ENCODE results near the gene PAOX. TPM values are rescaled to one million over a fixed set of nuclear protein-coding genes. Genes with fewer than 3 reads are reported as not detected.
"Not testable (repeated sequence)": the region's sequence is repeated elsewhere in the genome, so short reads cannot be mapped to it uniquely, and the experiment has no call there.

The PAOX gene
- total RNA-seq, 3 donors from 2014 or later, result 7.5 to 9.3 (median 8.3) TPM

DNA sequence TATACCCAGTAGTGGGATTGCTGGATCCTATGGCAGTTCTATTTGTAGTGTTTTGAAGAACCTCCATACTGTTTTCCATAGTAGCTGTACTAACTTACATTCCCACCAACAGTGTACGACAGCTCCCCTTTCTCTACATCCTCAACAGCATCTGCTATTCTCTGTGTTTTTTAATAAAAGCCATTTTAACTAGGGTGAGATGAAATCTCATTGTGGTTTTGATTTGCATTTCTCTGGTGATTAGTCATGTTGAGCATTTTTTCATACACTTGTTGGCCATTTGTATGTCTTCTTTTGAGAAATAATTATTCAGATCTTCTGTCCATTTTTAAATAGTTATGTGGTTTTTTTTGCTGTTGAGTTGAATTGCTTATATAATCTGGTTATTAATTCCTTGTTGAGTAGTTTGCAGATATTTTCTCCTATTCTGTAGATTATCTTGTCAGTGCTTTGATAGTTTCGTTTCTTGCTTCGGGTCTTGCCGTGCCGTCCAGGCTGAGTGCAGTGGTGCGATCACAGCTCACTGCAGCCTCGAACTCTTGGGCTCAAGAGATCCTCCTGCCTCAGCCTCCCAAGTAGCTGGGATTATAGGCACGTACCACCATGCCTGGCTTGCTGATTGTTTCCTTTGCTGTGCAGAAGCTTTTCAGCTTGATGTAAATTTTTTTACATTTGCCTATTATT lies 26.9 kb downstream of the PAOX start:
- TF ChIP-seq CTCF (IDR thresholded peaks at IDR 0.05), result no peak
- no peaks in the 10 kb centered on the region for H3K4me1 ChIP-seq (ENCODE audit: low read depth)
- H3K4me3 ChIP-seq, result no peak overlapping the region
- intact Hi-C loops (cut with DNase I, micrococcal nuclease), result no loop called here
- DNase-seq, result no peak
- H3K9me3 ChIP-seq, result peaks cover 3% of the 10 kb centered on the region
- no peaks in the 10 kb centered on the region for H3K36me3 ChIP-seq (ENCODE audit: low read depth)
- no peak for ATAC-seq

- ATAC-seq, result no peak
Observed at GRCh38 chr10:133411523-133412380, 32.7 kb downstream of the PAOX start.

GRCh38 chr10:133412381-133412711 lies 33.3 kb downstream of the PAOX start:
- Histone ChIP-seq H3K4me3 (no peak overlapping the region), H3K9me3 (peaks cover 20% of the 10 kb centered on the region), H3K4me1 (ENCODE audit: low read depth) (no peaks in the 10 kb centered on the region), H3K36me3 (ENCODE audit: low read depth) (no peaks in the 10 kb centered on the region)
- no peak for DNase-seq
- no peak for TF ChIP-seq CTCF (IDR thresholded peaks at IDR 0.05)
- intact Hi-C loops (cut with DNase I, micrococcal nuclease), result no loop called here
- no peak for ATAC-seq

More at GRCh38 chr10:133411523-133412380, 32.7 kb downstream of the PAOX start:
- no peaks in the 10 kb centered on the region for H3K36me3 ChIP-seq (ENCODE audit: low read depth)
- H3K9me3 ChIP-seq, result peaks cover 20% of the 10 kb centered on the region
- H3K4me1 ChIP-seq (ENCODE audit: low read depth), result no peaks in the 10 kb centered on the region
- no peak for DNase-seq
- H3K4me3 ChIP-seq, result no peak overlapping the region
- TF ChIP-seq CTCF (IDR thresholded peaks at IDR 0.05), result no peak
- intact Hi-C loops (cut with DNase I, micrococcal nuclease), result no loop called here

- H3K4me1 ChIP-seq (ENCODE audit: low read depth); H3K36me3 ChIP-seq (ENCODE audit: low read depth); H3K4me3 ChIP-seq; ATAC-seq; intact Hi-C loops (cut with DNase I, micrococcal nuclease); DNase-seq: not testable (repeated sequence)
- peaks cover 20% of the 10 kb centered on the region for H3K9me3 ChIP-seq
Observed at GRCh38 chr10:133414401-133414800, 35.3 kb downstream of the PAOX start.

DNA sequence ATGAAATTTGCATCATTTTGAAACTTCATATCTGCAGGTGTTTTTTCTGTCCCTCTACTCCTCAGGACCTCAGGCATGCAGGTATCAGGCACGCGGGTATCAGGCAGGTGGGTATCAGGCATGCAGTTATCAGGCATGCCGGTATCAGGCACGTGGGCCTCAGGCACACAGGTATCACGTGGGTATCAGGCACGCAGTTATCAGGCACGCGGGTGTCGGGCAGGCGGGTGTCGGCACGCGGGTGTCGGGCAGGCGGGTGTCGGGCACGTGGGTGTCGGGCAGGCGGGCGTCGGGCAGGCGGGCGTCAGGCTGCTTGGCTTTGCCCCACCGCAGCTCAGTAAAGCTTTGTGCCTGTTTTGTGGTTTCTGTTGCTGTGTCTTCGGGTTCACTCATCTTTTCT lies 36.7 kb downstream of the PAOX start:
- TF ChIP-seq CTCF (IDR thresholded peaks at IDR 0.05), result no peak
- no peaks in the 10 kb centered on the region for H3K36me3 ChIP-seq (ENCODE audit: low read depth)

GRCh38 chr10:133418289-133418993 lies 39.4 kb downstream of the PAOX start:
- intact Hi-C loops (cut with DNase I, micrococcal nuclease), result no loop called here
- Histone ChIP-seq H3K4me1 (ENCODE audit: low read depth) (no peaks in the 10 kb centered on the region), H3K4me3 (no peak overlapping the region), H3K9me3 (no peaks in the 10 kb centered on the region), H3K36me3 (ENCODE audit: low read depth) (no peaks in the 10 kb centered on the region)
- DNase-seq, result no peak
- TF ChIP-seq CTCF (IDR thresholded peaks at IDR 0.05), result no peak
- no peak for ATAC-seq

More for the DNA sequence above, 36.7 kb downstream of the PAOX start:
- no peak overlapping the region for H3K4me3 ChIP-seq
- H3K4me1 ChIP-seq (ENCODE audit: low read depth), result no peaks in the 10 kb centered on the region
- ATAC-seq (no peak), DNase-seq (no peak)
- intact Hi-C loops (cut with DNase I, micrococcal nuclease), result no loop called here
- H3K9me3 ChIP-seq, result peaks cover 20% of the 10 kb centered on the region
